CD4-positive, alpha-beta T cell treated with Interleukin-21 for 1 hour (primary cell): ENCODE measurements around the gene SLC23A2.
"Not testable (repeated sequence)": the region's sequence is repeated elsewhere in the genome, so short reads cannot be mapped to it uniquely, and the experiment has no call there.

Experiments
- DNase-seq: peaks from one replicate; pipeline ENCODE4 v3.0.0-alpha.2; 2020

SLC23A2 gene

GRCh38 chr20:4926531-4927156 lies 74.7 kb downstream of the SLC23A2 start:
- DNase-seq = no peak

GRCh38 chr20:4925842-4926530 lies 75.3 kb downstream of the SLC23A2 start:
- no peak for DNase-seq

- DNase-seq = no peak
Measured at GRCh38 chr20:4924446-4924845, 76.9 kb downstream of the SLC23A2 start.

GRCh38 chr20:4924032-4924431 lies 77.3 kb downstream of the SLC23A2 start:
- DNase-seq = no peak

- DNase-seq = no peak
Measured at GRCh38 chr20:4922186-4922585, 79.1 kb downstream of the SLC23A2 start.

GRCh38 chr20:4921271-4921670 lies 80.0 kb downstream of the SLC23A2 start:
- DNase-seq = not testable (repeated sequence)

GRCh38 chr20:4920655-4921054 lies 80.7 kb downstream of the SLC23A2 start:
- DNase-seq = no peak

GRCh38 chr20:4920131-4920530 lies 81.2 kb downstream of the SLC23A2 start:
- no peak for DNase-seq

GRCh38 chr20:4919047-4919704 lies 82.1 kb downstream of the SLC23A2 start:
- DNase-seq = no peak

GRCh38 chr20:4918473-4918872 lies 82.8 kb downstream of the SLC23A2 start:
- no peak for DNase-seq

GRCh38 chr20:4916971-4917881 lies 84.1 kb downstream of the SLC23A2 start:
- no peak for DNase-seq

- DNase-seq = no peak
Measured at GRCh38 chr20:4913147-4913546, 88.2 kb downstream of the SLC23A2 start.

GRCh38 chr20:4912380-4913142 lies 88.7 kb downstream of the SLC23A2 start:
- DNase-seq = no peak

- no peak for DNase-seq
Measured at GRCh38 chr20:4910951-4911350, 90.4 kb downstream of the SLC23A2 start.

GRCh38 chr20:4905613-4906012 lies 95.7 kb downstream of the SLC23A2 start:
- no peak for DNase-seq

- no peak for DNase-seq
Measured at GRCh38 chr20:4905195-4905594, 96.1 kb downstream of the SLC23A2 start.

GRCh38 chr20:4904127-4904860 lies 97.0 kb downstream of the SLC23A2 start:
- DNase-seq = no peak

GRCh38 chr20:4902788-4903187 lies 98.5 kb downstream of the SLC23A2 start:
- no peak for DNase-seq

GRCh38 chr20:4901031-4901818 lies 100.1 kb downstream of the SLC23A2 start:
- no peak for DNase-seq
